GM19043 (cell line): ENCODE measurements around the gene HOXA9.
A peak's percentile ranks its signal among the peaks of the same experiment; 100 is the strongest.

Experiments
- ATAC-seq: cut with Tn5 transposase; IDR thresholded peaks from one replicate; pipeline ENCODE4 v1.9.1; 2021; ENCODE audit warnings: low read depth; ENCODE audit not compliant: unreplicated experiment

Gene HOXA9

DNA sequence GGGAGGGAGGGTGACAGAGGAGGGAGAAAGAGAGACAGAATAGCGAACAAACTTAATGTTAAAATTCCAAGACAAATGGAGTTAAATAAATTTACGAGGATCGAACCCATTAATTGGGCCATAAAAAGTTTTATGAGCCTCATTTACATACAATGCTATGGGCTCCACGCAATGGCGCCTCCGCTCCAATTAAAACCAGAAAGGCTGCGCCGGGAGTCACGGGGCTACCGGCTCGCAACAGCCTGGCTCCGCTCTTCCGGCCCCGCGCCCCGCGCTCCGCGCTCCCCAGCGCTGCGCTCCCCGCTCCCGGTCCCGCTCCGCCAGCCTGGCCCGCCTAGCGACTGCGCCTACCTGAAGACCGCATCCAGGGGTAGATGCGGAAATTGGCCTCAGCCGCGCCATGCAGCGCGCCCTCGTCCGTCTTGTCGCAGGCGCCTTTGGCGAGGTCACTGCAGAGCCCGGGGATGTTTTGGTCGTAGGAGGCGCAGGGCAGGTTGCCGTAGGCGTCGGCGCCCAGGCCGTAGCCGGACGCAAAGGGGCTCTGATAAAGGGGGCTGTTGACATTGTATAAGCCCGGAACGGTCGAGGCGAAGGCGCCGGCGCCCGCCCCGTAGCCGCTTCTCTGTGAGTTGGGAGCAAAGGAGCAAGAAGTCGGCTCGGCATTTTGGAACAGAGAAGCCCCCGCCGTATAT, 9.4 kb downstream of the HOXA9 start:
- ATAC-seq, result no peak

DNA sequence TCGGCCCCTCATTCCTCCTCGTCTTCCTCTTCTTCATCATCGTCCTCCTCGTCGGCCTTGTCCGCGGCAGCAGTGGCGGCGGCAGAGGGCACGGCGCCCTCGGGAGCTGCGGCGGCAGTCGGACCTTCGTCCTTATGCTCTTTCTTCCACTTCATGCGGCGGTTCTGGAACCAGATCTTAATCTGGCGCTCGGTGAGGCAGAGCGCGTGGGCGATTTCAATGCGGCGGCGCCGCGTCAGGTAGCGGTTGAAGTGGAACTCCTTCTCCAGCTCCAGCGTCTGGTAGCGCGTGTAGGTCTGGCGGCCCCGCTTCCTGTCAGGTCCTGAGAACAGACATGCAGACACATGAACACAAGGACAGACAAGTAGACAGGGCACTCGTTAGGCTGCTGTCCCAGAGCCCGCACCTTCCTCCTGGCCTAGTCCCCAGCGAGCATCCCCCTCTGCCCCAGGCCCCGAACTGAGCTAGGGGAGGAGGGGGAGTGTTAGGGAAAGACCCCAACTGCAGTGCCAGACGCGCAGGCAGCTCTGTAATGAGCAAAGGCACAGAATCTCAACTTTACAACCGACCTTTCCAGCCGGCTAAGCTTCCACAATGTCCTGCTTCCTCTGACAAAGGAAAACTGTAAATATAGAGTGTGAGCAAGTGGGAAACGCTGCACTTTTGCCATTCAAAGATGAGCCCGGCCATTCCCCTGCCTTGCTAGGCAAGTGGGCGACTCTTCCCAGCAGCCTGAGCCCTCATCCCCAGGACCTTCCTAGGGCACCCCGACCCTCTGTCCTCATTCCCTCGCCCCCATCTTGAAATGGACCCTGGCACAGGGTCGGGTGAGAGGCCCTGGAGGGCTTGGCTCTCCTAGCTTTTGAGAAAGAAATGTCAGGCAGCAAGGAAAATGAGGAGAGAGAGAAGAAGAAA, 10.2 kb downstream of the HOXA9 start:
- no peak for ATAC-seq

GRCh38 chr7:27154369-27154768, 11.0 kb downstream of the HOXA9 start:
- ATAC-seq, result no peak

- ATAC-seq, result no peak
Measured at GRCh38 chr7:27153526-27153925, 11.8 kb downstream of the HOXA9 start.

DNA sequence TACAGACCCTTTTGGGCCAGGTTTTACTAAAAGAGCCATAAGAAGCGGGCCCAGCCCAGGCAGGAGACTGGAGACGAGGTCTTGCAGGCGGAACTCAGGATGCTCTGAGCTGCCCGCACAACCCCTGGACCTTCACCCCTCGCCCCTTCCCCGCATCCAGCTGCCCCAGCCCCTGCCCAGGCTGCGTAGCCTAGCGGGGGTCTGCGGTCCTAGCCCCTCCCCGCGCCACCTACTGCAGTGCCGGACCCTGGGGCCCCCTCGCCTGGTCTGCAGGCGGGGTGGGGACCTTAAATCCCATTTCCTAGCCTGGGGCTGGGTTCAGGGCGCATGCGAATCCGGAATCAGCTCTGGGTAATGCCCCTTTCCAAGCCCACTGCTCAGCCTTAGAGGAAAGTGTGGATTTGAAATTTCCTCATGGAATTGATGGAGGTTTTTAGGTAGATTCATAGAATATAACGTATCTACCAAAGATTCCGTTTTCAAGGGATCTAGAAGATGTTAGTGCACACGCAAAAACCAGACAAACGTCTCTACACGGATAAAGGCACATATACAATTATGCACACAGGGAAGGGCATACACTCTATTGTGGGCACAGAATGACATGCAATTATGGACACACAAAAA, 12.4 kb downstream of the HOXA9 start:
- ATAC-seq, result no peak

DNA sequence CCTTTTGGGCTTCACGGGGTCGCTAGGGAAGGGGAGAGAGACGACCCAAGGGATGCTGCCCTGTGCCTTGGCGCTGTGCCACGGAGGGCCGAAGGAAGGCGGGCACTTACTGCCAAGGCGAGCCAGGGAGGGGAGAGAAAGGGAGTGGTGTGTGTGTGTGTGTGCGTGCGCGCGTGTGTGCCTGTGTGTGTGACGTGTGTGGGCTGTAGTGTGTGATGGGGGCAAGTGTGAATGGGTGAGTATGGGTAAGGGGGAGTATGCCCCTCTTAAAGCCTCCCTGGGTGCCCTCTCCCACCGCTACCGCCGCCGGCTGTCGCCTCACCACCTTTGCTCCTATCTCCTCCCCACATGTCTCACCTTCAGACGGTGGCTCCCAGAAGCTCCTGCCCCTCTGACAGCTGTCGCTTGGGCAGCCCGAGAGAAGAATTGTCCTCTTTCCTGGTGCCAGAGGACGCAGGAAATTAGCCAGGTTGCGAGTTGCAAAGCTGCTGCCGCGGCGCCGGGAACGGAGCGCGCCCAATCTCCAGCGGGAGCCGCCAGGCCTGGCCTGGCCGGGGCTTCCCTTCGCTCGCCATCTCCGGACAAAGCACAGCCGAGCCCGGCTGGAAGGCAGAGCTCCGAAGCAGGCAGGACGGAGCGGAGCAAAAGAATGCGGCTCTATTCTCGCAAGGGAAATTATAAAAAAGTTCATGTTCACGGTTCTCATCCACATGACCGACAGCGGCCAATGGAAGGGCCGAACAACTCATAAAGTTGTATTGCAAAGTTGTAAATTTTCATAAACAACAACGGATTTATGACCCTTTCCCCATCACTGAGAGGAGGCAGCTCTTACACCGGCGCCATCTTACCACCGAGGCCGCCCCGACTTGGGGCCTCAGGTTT, 13.2 kb downstream of the HOXA9 start, which contains the start of gene HOXA3:
HOXA3 (minus strand) TSS at position 653 of the 885 bp plus-strand sequence. CDS start 41,943 bp downstream, outside the sequence.
- ATAC-seq, result no peak

GRCh38 chr7:27151341-27151930, 13.9 kb downstream of the HOXA9 start:
- no peak for ATAC-seq

DNA sequence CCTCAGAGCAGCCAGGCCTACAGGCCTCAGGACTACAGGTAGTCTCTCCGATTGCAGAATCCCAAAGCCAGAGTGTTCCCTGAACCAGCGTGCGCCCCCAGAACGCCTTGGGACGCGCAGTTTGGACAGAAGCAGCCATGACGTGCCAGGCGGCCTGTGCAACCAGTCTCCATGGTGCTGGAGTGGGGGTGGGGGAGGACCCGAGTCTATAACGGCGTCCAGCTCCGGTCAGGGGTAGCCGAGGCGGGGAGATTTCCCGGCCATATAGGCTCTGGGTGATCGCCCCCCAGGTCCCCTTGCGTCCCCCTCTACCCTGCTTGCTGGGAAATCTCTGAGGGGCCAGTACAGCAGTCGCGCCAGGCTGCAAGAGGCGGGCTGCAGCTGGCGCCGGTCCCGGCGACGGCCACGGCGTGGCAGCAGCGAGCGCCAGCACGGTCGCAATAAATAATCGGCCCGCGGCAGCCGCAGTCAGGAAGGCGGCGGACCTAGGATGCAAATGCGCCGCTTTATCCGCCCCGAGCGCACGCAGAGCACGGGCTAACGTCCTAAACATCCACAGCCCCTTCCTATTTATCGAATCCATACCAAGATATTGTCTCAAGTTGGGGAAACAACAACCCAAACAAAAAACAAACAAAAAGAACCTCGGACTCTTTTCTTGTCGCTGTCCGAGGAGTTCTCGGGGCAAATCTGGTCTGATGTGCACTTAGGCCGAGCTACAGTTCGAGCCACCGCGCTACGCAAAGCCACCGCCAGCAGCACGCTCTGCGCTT, 14.6 kb downstream of the HOXA9 start:
- ATAC-seq, result peak; percentile 74

DNA sequence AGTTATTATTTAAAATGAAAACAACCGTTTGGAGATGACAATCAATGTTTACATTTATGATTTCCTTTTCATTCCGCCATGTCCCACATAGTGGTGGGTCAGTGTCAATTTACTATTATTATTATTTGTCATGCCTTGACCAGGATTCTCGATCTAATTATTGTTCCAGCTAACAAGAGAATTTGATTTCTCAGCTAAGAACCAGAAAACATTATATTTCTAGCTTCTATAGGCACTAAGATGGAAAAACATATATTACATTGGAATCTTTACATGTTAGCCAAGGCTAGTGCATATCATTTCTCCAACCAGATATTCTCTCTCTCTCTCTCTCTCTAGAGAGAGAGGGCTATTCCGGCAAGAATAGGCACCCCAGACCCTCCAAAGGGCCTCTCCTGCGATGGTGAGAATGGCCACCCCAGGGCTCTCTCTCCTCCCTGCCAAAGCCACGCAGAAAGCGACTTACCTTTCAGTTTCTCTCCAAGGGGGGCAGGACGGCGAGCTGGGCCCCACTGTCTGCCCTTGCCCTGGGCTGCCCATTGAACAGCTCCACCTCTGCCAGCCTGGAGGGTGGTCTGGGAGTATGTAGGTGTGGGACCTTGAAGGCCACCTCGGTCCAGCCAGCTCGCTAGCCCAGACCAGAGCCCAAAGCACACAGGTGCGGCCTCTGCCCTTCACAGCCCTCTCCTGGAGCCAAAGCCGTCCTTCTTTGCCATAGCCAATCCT, 15.3 kb downstream of the HOXA9 start:
- ATAC-seq, result no peak

DNA sequence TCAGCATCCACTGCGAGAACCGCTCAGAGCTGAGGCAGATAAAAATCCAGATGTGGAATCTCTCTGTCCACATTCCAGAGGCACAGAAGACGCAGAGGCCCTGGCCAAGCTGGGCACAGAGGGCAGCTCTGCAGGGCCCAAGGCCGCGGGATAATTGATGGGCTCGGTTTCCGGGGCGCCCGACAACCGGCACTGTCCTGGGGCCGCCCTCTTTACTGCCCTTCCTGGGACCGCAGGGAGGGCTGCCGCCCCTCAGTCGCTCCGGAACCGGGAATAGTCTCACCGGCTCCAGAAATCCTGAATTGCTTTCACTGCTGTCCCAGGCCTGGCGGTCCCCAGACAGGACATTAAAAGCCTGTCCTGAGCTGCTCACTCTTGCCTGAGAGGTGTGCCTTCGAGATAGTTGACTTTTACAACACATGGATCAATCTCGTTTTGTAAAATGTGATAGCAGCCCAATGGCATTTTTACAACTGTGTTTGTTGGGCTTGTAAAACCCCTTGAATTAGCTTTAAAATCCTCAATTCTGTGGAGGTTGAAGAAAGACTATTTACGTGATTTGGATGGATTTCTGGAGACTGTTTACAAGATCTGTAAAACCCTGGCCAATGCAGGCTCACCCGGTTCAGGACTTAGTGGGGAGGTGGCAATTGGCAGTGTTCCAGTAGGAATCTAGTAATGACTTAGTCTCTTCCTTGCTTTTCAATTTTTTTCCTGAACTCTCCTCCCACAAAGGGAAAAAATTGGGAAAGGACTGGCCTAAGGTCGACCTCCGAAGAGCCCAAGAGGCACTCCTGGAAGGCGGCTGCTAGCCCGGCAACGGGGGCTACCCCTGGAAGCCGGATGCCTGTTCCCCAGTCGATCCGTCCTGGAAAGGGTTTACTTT, 16.3 kb downstream of the HOXA9 start:
- ATAC-seq, result no peak

DNA sequence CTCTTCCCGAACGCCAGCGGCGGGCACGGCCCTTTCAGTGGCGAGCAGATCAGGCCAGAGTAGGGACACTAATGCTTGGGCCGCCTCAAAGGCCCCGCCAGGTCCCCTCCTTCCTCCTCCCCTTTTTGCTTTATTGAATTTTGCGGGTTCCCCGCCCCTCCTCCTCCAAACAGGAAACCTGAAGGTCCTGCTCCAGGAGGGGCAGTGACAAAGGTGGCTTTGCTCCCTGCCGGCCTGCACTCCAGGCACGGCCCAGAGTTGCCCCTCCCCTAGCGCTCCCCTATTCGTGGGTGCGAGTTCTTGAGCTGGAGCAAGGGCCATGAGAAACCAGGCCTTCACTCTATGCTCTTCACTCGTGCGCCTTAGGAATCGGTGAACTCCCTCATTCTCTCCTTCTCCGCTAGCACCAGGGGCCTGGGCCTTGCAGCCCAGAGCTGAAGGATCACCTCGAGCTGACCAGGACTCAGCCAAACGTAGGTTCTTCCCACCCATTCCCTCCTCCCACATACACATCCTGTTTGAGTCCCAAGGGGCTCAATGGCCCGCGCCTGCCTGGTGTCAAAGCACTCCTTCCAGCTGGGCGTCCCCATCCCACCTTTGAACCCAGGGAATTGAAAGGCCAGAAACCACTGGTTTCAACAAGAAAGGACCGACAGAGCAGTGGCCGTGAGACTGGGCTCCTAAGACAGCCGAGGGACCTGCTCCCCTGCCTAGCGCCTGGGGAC, 17.1 kb downstream of the HOXA9 start:
- no peak for ATAC-seq

GRCh38 chr7:27147199-27148030, 17.9 kb downstream of the HOXA9 start, which contains the start of gene HOXA6:
Gene HOXA6 (minus strand): TSS chr7:27147774. CDS start chr7:27147749, 25 bp downstream.
- no peak for ATAC-seq

DNA sequence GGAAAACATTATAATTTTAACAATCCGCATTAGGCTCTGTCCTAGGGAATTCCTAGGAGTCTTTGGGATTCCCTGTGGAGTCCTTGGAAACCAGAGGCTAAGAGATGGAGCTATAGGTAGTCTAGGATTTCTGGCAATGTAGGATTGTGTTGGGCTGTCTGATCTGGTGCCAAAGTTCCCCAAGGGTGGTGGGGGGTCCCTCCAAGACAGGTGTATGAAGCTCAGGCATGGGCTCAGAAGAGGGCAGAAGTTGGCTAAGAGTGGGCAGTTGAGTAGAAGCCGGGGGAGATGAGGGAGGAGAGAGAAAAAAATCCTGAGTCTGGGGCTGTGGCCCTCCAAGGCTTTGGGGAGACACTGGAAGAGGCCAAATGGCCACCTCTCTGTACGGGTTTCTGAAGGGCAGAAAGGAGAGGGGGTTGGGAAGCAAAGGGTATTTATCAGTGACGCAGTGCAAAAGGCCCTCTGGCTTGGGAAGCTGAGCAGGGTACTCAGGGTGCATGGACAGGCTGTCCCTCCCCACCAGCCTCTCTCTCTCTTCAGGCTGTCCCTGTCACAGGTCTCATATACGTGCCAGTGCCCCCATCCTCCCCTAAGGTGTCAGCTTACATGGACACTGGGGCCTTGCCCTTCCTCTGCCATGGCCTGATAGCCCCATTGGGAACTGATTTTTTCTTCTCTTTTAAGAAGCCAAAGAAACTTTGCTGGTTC, 18.7 kb downstream of the HOXA9 start:
- no peak for ATAC-seq

GRCh38 chr7:27145914-27146412, 19.4 kb downstream of the HOXA9 start:
- ATAC-seq, result no peak
